Left colon (tissue), 2 donors: ENCODE data around the gene MYH8. TPM values are rescaled to one million over a fixed set of nuclear protein-coding genes. Genes with fewer than 3 reads are reported as not detected.
A peak's percentile ranks its signal among the peaks of the same experiment; 100 is the strongest.

Source experiments
- ATAC-seq: fragments of 200-7000 bp; cut with Tn5 transposase; one replicate; pipeline ENCODE4 v1.9.1; 2020; ENCODE audit warnings: mild to moderate bottlenecking, moderate library complexity
- DNase-seq, 2 donors: peaks; one replicate each; pipeline ENCODE4 v3.0.0-alpha.2; 2020
- intact Hi-C, 2 donors: fragments of 100-400 bp; cut with DNase I in 1 of 2; cut with micrococcal nuclease in 1 of 2; formaldehyde crosslinking; loops; one replicate each; pipeline versions ENCODE4 v1.11.2 to v1.14.0; 2022; cut with DNase I, micrococcal nuclease
- long read RNA-seq: library from polyadenylated mRNA; unstranded; transcript quantifications from one replicate; pipeline ENCODE4 v2.0.0, GENCODE V29; 2021
- total RNA-seq, 2 donors: library from RNA; stranded (reverse); fragmentation: NEBNext Ultra II Directional; extraction: Animal tissue kit (Norgen Biotek cat#: 25700); gene quantifications; one replicate each; pipeline ENCODE4 v1.2.1, GENCODE V29; 2021
- donor health status: DM: no; HTN: no; CAD: no.
- donor health status: DM: yes; HTN: yes; CAD: no.

The MYH8 gene
- total RNA-seq, result not detected
- long read RNA-seq, result 0 reads

DNA sequence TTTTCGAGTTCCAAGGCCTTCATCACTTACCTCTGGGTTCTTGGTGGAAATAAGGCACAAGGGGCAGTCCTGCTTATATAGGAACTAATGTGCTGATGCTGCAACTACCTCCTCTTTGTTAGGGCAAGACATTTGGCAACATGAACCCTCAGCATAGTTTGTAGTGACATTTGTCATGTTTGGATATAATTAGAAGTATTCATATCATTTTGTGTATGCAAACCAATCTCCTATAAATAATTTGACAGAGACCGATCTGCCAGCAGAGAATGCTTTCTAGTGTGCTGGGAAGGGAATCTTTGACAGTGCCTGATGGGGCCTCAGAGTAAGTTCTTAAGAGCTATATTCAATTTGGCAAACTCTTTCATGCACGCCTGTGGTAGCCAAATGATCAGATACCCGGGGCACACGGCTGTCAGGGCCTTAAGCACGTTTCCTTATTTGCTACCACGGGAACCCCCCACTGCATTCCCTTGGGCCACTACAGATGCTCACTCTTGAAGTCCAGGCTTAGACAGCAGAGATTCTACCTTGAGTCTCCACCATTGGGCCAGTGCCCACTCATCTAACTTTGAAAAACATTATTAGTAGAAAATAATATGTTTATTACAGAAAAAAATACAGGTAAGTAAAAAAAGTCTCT, at the start of gene MYH8:
Gene MYH8, minus strand, starts transcription at position 51 of the 643 bp plus-strand sequence. CDS start 1,723 bp downstream, outside the sequence.
- intact Hi-C loops, result no loop called here
- ATAC-seq, result no peak
- no peak for DNase-seq

DNA sequence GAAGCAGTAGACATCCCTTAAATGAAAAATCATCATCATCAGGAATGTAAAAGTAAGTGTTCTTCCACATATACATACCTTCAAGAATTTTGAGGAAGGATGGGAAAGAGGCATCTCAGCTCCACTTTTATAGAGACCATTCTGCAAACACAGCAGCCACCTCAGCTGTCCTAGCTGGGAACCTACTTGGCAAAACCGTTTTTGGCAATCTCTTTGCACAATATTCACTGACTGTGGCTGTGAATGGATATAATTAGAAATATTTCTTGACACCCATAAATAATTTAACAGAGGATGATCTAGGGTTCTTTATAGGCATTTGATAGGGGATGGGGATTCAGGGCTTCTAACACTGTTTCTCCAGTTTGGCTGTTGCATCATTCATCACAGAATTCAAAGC, 47.7 kb upstream of the MYH8 start, which contains the start of gene MYH4:
Gene MYH4, minus strand, starts transcription at position 101 of the 400 bp plus-strand sequence. CDS start 2,814 bp downstream, outside the sequence.
- ATAC-seq (no peak), DNase-seq (no peak)
- intact Hi-C loops, result no loop called here

DNA sequence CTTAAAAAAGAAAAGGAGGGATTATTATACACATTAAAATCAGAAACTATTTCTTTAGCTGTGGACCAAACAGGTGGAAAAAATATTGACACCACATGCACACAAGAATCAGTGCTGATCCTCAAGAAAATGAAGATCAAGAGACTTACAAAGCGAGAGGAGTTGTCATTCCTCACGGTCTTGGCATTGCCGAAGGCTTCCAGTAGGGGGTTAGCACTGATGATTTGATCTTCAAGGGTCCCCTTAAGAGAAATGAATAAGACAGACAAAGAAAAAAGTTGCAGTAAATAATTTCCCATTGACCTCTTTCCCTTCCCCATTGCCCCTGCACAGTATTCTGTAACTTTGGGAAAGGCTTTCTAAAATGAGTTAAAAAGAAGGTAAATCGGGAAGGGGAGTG, 41.7 kb upstream of the MYH8 start:
- ATAC-seq, result no peak
- intact Hi-C loops, result no loop called here
- DNase-seq, result no peak

DNA sequence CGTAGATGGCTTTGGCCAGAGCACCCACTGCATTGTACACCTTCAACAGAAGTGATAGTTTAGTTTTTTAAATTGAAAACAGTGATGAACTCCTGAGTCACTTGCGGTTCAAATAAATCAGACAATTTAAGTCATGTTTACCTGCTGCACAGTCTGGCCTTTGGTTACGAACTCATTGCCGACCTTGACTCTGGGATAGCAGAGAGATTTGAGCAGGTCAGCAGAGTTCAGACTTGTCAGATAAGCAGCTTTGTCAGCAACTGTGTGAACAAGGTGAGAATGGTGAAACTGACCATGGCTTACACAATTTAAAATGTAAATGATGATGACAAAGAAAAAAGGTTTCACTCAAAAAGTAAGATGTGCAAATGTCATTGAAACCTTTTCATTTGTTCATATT, 38.3 kb upstream of the MYH8 start:
- ATAC-seq (no peak), DNase-seq (no peak)
- intact Hi-C loops, result no loop called here

DNA sequence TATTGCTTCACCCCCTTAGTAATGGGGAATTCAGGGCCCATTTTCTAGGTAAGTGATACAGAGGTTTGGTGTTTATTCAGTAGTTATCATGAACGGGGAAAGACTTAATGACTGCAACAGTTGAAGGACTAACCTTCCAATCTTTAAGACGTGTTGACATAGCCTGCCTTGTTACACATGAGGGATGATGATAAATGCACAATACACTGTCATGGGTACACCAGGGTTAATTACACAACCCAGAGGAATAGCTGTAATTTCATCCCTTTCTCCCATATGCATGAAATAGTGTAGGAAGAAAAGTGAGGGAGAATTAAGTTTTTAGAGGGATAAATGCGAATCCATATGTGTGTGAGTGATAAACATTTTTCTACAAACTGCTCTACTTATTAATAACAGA, 37.0 kb upstream of the MYH8 start:
- intact Hi-C loops, result no loop called here
- DNase-seq (no peak), ATAC-seq (no peak)

DNA sequence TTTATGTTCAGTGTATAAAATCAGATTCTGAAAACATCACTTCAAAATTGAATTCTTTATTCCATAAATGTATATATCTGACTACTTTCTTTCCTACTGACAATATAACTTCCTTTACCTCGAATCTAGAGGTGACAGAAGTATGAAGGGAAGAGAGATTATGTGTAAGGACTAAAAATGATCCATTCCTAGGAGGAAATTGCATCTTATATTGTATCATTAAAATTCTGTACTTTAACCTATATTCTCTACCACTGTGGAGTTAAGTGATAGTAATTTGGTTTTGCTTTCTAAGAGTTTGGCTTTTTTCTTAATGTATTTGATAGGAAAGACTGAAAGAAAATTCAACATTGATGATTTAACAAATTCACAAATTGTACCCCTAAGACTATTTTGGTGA, 36.2 kb upstream of the MYH8 start:
- intact Hi-C loops, result no loop called here
- DNase-seq (no peak), ATAC-seq (peak; percentile 85)

DNA sequence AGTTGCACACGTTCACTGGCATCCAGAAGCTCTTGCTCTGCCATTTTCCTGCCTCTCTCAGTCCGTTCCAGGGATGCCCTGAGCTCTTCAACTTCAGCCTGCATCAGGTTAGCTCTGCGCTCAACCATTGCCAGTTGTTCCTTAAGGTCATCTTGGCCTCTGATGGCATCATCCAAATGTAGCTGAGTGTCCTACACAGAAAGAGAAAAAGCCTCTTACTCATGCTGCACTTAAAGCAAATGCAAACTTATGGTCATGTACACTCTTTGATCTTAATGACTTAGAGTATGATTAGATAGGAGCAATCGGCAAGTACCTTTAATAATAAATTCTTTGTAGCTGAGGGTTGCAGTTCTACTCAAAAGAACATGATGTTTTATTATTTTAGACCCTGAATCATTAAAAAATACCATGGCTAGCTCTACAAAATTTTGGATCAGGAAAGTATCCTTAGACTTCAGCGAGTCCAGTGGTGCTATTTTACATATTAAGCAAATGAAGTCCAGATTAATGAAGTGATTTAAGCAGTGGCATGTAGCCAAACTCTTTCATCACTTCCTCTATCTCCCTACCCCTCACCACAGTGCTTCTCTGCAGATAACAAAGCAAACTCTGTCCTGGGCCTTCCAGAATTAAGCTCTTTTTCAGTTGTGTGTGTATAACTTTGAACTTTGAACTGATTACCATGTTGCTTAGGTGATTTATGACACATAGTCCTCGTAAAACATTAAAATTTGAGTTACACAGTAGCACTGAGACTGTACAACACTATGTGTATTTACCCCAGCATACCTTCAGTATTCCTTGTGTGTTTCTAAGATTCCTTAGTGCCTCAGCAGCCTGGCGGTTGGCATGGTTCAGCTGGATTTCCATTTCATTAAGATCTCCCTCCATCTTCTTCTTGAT, 25.5 kb upstream of the MYH8 start:
- DNase-seq (peak; percentile 27 to 35), ATAC-seq (peak; percentile 98)
- intact Hi-C loops, result no loop called here

DNA sequence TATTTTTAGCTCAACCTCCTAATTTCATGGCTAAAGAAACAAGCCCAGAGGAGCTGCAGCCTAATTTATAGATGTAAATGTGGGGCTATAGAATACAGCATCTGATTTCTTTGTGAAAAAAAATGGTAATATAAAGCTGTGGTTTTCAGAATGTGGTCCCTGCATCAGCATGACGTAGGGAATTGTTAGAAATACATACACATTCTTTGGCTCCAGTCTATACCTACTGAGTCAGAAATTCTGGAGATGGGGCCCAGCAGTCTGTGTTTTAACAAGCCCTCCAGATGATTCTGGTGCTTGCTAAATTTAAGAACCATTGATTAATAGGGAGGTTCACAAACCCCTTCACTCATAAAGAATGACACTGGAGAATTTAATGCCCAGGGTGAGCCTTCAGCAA, 18.1 kb upstream of the MYH8 start:
- ATAC-seq (no peak), DNase-seq (no peak)
- intact Hi-C loops, result no loop called here

DNA sequence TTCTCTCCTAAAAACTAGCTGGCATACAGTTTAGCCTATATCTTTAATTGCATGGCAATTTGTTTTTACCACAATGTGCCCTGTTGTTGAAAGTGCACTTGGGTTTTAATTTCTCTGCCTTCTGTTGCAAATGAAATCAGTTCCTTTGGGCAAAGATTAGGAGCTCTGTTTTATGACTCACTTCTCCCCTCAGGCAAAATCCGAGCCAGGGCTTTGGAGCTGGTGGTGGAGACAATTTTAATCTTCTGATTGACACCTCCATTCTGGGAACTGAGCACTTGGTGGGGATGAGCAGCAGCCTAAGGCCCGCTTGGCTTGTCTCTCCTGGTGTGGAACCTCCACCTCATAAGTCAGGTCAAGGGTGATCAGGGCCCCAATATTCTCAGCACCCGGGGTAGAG, 13.3 kb upstream of the MYH8 start:
- intact Hi-C loops, result no loop called here
- no peak for DNase-seq
- ATAC-seq, result no peak

DNA sequence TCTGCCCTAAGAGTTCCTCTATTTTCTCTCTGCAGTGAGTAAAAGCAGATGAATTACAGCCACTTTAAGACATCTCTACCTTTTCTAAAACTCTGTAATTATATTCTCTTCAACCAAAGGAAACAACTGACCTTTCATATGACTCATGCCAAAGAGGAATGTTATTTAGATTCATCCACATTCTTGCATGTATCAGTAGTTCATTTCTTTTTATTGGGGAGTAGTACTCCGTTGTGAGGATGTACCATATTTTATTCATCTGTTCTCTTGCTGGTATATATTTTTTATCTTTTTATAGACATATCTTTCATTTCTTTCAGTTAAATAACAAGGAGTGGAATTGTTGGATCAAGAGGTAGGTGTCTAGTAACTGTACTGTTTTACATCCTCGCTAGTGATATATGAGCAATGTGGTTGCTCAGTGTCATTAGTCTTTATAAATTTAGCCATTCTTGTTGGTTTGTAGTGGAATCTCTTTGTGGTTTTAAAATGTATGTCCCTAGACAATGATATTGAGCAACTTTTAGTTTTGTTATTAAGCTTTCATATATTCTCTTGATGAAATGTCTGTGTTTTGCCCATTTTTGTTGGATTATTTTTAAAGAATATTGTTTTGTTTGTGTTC, 7.8 kb upstream of the MYH8 start:
- no peak for DNase-seq

DNA sequence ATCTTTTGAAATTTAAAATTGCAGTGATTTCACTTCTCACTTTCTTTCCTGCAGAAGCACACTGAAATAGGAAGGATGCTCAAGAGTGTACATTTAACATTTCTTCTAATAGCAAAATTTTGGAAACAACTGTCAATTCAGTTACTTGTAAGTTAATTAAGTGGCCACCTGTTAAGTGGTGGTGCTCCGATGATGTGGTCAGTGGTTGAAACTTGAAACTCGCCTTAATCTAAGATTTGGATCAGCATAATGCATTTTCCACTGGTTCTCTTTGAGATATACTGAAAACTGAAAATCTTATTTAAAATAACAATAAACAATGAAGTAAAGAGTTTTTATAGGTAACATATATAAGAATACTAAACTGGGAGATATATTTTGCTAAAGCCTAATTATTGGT, 7.0 kb upstream of the MYH8 start:
- DNase-seq (no peak), ATAC-seq (no peak)
- intact Hi-C loops, result no loop called here

More for the DNA sequence above, 7.8 kb upstream of the MYH8 start:
- intact Hi-C loops, result no loop called here
- no peak for ATAC-seq

DNA sequence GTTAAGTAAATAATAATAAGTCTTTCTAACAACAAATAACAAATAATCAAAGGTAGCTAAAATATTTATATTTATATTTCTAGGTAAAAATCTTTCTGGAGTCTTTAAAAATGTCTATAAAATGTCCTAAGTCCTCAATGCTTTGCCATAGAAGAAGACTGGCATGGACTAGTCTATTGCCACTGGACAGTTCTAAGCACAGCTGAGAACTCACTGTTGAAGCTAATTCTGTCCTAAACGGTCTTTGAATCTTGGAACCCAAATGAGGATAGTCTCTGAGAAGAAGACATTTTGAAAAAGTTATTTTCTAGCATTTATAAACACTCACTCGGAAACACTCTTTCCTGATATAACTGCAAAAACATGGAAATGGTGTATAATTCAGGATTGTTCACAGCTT, 539 bp downstream of the MYH8 start:
- intact Hi-C loops, result no loop called here
- DNase-seq, result no peak
- ATAC-seq, result no peak

DNA sequence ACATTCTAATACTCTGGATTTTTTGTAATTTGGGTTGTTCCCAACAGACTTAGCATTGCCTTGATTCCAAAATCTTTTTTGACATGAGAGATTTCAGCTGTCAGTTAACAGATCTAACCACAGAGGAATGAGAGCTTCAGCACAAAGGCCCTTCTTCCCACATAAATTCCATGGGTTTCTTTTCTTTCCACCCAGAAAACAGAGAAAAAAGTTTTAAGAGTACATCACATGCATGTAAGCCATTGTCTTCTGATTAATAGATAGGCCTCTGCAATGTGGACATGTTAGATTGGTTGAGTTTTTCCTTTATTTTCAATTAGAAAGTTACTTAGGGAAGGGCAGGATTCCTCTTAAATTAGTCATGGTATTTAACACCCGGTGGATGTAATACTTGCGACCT, 939 bp downstream of the MYH8 start:
- ATAC-seq, result no peak
- intact Hi-C loops, result no loop called here
- no peak for DNase-seq

DNA sequence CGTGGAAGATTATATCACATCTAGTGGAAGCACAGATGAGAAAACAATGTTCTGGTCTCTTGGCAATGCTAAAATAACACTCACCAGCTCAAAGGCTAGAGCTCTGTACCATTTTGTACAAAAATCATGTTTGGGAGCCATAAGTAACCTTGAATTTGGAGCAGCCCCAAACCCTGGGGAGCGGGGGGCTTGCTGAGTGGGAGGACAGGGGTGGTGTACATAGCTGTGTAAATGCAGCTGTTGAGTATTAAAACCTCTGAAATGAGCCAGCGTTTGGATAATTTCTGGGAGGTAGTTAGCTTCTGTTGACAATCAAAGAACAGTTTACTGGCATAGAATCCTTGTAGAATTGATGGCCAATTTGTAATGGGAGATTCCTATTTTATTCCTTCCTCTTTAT, 4.3 kb downstream of the MYH8 start:
- intact Hi-C loops, result no loop called here
- ATAC-seq, result no peak
- DNase-seq, result no peak

DNA sequence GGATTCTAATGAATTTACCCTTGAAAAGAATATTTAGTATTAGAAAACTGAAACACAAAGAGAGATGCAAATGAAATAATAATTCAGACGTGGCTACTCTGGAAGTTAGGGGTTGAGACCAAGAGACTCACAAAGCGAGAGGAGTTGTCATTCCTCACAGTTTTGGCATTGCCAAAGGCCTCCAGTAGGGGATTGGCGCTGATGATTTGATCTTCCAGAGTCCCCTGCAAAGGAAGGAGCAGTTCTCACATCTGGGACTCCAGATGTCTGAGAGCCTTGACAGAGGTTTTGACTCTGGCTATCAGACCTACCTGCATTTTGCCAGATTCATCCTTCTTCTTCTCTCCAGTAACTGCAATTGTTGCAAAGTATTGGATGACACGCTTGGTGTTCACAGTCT, 6.6 kb downstream of the MYH8 start:
- ATAC-seq (no peak), DNase-seq (no peak)
- intact Hi-C loops, result no loop called here

DNA sequence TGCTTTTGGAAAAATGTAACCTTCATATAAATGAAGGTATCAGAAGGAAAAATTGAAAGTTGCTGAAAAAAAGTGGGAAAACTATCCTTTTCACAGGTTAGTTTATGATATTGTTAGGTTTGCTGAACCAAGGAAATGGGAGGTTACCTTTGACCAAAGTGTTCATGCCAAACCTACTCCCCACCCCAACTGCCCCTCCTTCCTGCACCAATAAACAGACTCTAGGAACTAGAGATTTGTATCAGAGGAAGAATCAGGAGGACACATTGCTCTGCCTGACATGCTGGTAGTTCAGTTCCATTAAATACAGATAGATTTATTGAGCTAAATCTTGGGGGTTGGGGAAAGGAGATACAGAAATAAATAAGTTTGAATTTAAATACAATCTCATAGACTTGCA, 18.2 kb downstream of the MYH8 start:
- intact Hi-C loops, result no loop called here
- ATAC-seq (peak; percentile 100), DNase-seq (peak; percentile 27 to 45)

DNA sequence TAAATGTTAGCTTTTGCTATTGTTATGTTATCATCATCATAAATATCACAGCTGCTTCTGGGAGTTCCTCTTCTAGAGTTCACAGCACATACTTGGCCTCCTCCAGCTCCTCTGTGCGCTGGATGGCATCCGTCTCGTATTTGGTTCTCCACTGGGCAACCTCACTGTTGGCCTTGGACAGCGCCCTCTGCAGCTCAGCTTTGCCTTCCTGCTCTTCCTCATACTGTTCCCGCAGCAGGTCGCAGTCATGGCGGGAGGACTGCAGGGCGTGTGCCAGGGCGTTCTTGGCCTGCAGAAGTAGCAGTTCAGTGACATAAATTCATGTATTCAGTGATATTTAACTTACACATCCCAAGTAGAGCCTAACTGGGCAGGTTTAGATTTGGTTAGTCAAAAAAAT, 23.4 kb downstream of the MYH8 start:
- intact Hi-C loops, result no loop called here
- DNase-seq (no peak), ATAC-seq (no peak)

DNA sequence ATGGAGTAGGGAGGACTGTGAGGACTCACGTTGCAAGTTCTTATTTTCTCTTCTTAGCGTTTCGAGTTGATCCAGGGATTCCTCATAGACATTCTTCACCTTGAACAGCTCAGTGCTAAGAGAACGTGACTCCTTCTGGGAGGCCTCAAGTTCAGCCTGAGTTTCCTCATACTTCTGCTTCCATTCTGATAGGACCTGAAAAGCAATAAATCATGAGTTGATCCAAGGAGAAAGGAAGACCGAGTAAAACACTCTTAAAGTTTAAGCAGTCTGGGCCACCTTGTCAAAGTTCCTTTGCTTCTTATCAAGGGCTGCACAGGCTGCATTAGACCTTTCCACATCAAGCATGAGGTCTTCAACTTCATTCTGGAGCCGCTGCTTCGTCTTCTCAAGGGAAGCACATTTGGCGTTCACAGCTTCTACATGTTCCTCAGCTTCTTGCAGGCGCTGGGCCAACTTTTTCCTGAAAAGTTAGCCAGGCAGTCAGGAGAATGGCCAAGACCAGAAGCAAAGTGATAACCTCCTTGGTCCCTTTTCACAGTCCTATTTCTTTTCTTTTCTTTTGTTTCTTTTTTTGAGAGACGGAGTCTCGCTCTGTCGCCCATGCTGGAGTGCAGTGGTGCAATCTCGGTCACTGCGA, 25.1 kb downstream of the MYH8 start:
- no peak for DNase-seq
- intact Hi-C loops, result no loop called here
- ATAC-seq, result no peak

DNA sequence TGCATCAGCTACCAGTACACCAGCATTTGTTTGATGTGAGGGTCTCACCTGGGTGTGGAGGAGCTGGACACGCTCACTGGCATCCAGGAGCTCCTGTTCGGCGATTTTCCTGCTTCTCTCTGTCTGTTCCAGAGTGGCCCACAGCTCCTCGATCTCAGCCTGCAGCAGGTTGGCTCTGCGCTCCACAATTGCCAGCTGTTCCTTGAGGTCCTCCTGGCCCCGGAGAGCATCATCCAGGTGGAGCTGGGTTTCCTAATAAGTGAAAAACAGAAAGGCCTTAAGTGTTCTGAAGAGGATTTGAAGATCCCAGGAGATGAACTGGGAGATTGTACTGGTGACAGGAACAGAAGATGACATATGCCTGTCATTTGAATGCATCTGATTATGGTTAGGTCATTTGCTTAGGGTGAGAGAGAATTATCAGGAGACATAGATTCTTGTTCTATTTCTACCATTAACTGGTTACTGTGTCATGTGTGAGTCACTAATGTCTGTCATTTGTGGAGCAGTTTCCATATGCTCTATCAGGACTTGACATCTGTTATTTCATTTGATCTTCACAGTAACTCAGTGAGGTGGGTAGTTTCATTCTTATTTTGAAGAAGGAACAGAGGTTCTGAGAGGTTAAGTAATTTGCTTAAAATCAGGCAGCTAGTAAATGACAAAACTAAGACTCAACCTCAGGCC, 27.4 kb downstream of the MYH8 start:
- ATAC-seq, result no peak
- no peak for DNase-seq
- intact Hi-C loops, result no loop called here
